IMR-90 (cell line): ENCODE data around the gene THOC6. TPM values are rescaled to one million over a fixed set of nuclear protein-coding genes. Genes with fewer than 3 reads are reported as not detected.

Source experiments
- ATAC-seq: fragments of 200-7000 bp; cut with Tn5 transposase; 2 replicates; pipeline ENCODE4 v1.9.1; 2020; ENCODE audit warnings: low read depth, mild to moderate bottlenecking, moderate library complexity
- BruUV-seq: library from RNA; stranded (reverse); fragments of 400-500 nt; replicated peaks from 2 replicates; lab custom pipeline; 2021; lab: Mats Ljungman, UMichigan
- CTCF ChIA-PET: fragments of 300-600 bp; formaldehyde crosslinking; extraction: SDS; loops from one replicate; lab custom pipeline; 2021; ENCODE audit warnings: antibody characterized with exemption; lab: Yijun Ruan, JAX
- POLR2A ChIA-PET: fragments of 300-600 bp; sonication (Branson Sonifier 250); formaldehyde crosslinking; loops from one replicate; lab custom pipeline; 2022; ENCODE audit warnings: antibody characterized with exemption; ENCODE audit not compliant: unreplicated experiment; lab: Charles Lee
- DNase-seq: peaks from one replicate; pipeline ENCODE4 v3.0.0; 2013
- H2AFZ ChIP-seq: replicated peaks from 2 replicates; pipeline ENCODE3; 2013; ENCODE audit warnings: low read length, mild to moderate bottlenecking; ENCODE audit not compliant: poor library complexity
- H2AK5ac ChIP-seq: 2 replicates; pipeline ENCODE4 v1.6.1; 2013; ENCODE audit warnings: low read depth, low read length, inconsistent platforms
- H2AK9ac ChIP-seq: replicated peaks from 2 replicates; pipeline ENCODE3; 2013; ENCODE audit warnings: mild to moderate bottlenecking, low read depth, low read length, moderate library complexity; ENCODE audit not compliant: poor library complexity
- H2BK120ac ChIP-seq: 2 replicates; pipeline ENCODE4 v1.6.1; 2013; ENCODE audit warnings: low read depth, low read length, inconsistent platforms
- H2BK15ac ChIP-seq: 3 replicates; pipeline ENCODE4 v1.6.1; 2013; ENCODE audit warnings: low read depth, low read length, inconsistent platforms
- H2BK20ac ChIP-seq: 2 replicates; pipeline ENCODE4 v1.6.1; 2013; ENCODE audit warnings: low read depth, mild to moderate bottlenecking, inconsistent platforms, low read length, moderate library complexity
- H2BK5ac ChIP-seq: 2 replicates; pipeline ENCODE4 v1.6.1; 2013; ENCODE audit warnings: mild to moderate bottlenecking, low read depth, low read length, inconsistent platforms; ENCODE audit not compliant: poor library complexity, severe bottlenecking
- H3K14ac ChIP-seq: replicated peaks from 2 replicates; pipeline ENCODE4 v1.6.1; 2013; ENCODE audit warnings: low read depth, low read length, inconsistent platforms
- H3K18ac ChIP-seq: 2 replicates; pipeline ENCODE4 v1.6.1; 2013; ENCODE audit warnings: low read depth, low read length, control low read depth
- H3K23ac ChIP-seq: 2 replicates; pipeline ENCODE4 v1.6.1; 2013; ENCODE audit warnings: low read depth, low read length, inconsistent platforms
- H3K27ac ChIP-seq: 2 replicates; pipeline ENCODE4 v1.5.1; 2013; ENCODE audit warnings: mild to moderate bottlenecking, control low read depth, low read length; ENCODE audit not compliant: insufficient read depth
- H3K27me3 ChIP-seq: 2 replicates; pipeline ENCODE4 v1.6.1; 2013; ENCODE audit warnings: low read length; ENCODE audit not compliant: control insufficient read depth, insufficient read depth
- H3K36me3 ChIP-seq: 2 replicates; pipeline ENCODE4 v1.6.1; 2013; ENCODE audit warnings: low read length, mixed read lengths; ENCODE audit not compliant: control insufficient read depth, insufficient read depth
- H3K4ac ChIP-seq: 2 replicates; pipeline ENCODE4 v1.6.1; 2013; ENCODE audit warnings: low read depth, low read length, inconsistent platforms
- H3K4me1 ChIP-seq: 2 replicates; pipeline ENCODE4 v1.6.1; 2013; ENCODE audit warnings: low read length, mixed read lengths; ENCODE audit not compliant: control insufficient read depth, insufficient read depth
- H3K4me2 ChIP-seq: 2 replicates; pipeline ENCODE4 v1.6.1; 2013; ENCODE audit warnings: low read depth, mild to moderate bottlenecking, control low read depth, low read length, moderate library complexity
- H3K4me3 ChIP-seq: 2 replicates; pipeline ENCODE4 v1.5.1; 2013; ENCODE audit warnings: low read depth, mild to moderate bottlenecking, control low read depth, low read length, moderate library complexity; ENCODE audit not compliant: insufficient read depth
- H3K56ac ChIP-seq: 2 replicates; pipeline ENCODE4 v1.6.1; 2013; ENCODE audit warnings: low read length, inconsistent platforms; ENCODE audit not compliant: insufficient read depth; ENCODE audit errors: extremely low read depth
- H3K79me1 ChIP-seq, 2 experiments: 2 replicates each; pipeline ENCODE4 v1.6.1; 2013; ENCODE audit warnings: low read length in 2 of 2, inconsistent platforms in 1 of 2, low read depth in 1 of 2
- H3K9ac ChIP-seq: 2 replicates; pipeline ENCODE4 v1.6.1; 2013; ENCODE audit warnings: low read depth, low read length, control low read depth
- H3K9me1 ChIP-seq: 2 replicates; pipeline ENCODE4 v1.6.1; 2013; ENCODE audit warnings: low read length, inconsistent platforms; ENCODE audit not compliant: insufficient read depth
- H3K9me3 ChIP-seq: 2 replicates; pipeline ENCODE4 v1.6.1; 2013; ENCODE audit warnings: low read length; ENCODE audit not compliant: control insufficient read depth, insufficient read depth
- H4K20me1 ChIP-seq: 2 replicates; pipeline ENCODE4 v1.6.1; 2013; ENCODE audit warnings: low read length, inconsistent platforms; ENCODE audit not compliant: insufficient read depth
- H4K5ac ChIP-seq: 2 replicates; pipeline ENCODE4 v1.6.1; 2013; ENCODE audit warnings: mild to moderate bottlenecking, low read depth, low read length, control low read depth
- H4K8ac ChIP-seq, 2 experiments: 2 replicates each; pipeline ENCODE4 v1.6.1; 2013; ENCODE audit warnings: low read depth in 2 of 2, low read length in 2 of 2, control low read depth in 1 of 2, inconsistent platforms in 1 of 2
- H4K91ac ChIP-seq: 2 replicates; pipeline ENCODE4 v1.6.1; 2013; ENCODE audit warnings: low read depth, low read length, inconsistent platforms; ENCODE audit not compliant: insufficient read depth
- NFE2L2 ChIP-seq: fragments of 150-350 bp; IDR thresholded peaks from 2 replicates; pipeline ENCODE4 v1.6.1; 2016; ENCODE audit warnings: low read depth, mild to moderate bottlenecking, low read length
- POLR2A ChIP-seq: IDR thresholded peaks from 2 replicates; pipeline ENCODE4 v1.6.1; 2012; ENCODE audit warnings: mild to moderate bottlenecking, low read depth, low read length
- RAD21 ChIP-seq: IDR thresholded peaks from 2 replicates; pipeline ENCODE4 v1.6.1; 2012; ENCODE audit warnings: low read length, improper control_type of control experiment
- RCOR1 ChIP-seq: IDR thresholded peaks from 2 replicates; pipeline ENCODE4 v1.6.1; 2012; ENCODE audit warnings: mild to moderate bottlenecking, low read length, improper control_type of control experiment; ENCODE audit not compliant: insufficient replicate concordance
- SMC3 ChIP-seq: fragments of 150-350 bp; IDR thresholded peaks from 2 replicates; pipeline ENCODE4 v1.6.1; 2016; ENCODE audit warnings: low read depth, mild to moderate bottlenecking, antibody characterized with exemption, low read length, moderate library complexity
- WGBS, 2 experiments: methylation state at CpG; one replicate each; pipeline versions ENCODE4 v1.1.5 to v1.1.7; 2013; ENCODE audit warnings: missing lambda C conversion rate in 2 of 2; ENCODE audit not compliant: insufficient read length in 1 of 2; ENCODE audit errors: extremely low coverage in 2 of 2; 5-methylcytosine and 5-hydroxymethylcytosine counted together
- dilution Hi-C: fragments of 300-500 bp; cut with HindIII; formaldehyde crosslinking; loops from one replicate; pipeline ENCODE4 v1.14.3; 2018; ENCODE audit warnings: low sequenced_read_pairs; ENCODE audit not compliant: unreplicated experiment
- in situ Hi-C: fragments of 300-500 bp; cut with MboI; formaldehyde crosslinking; loops from 3 replicates; pipeline ENCODE4 v1.14.3; 2019; ENCODE audit warnings: low sequenced_read_pairs, inconsistent platforms, mixed read lengths
- intact Hi-C: fragments of 100-400 bp; cut with micrococcal nuclease; formaldehyde crosslinking; loops from 2 replicates; pipeline ENCODE4 v1.10.0; 2022
- polyA plus RNA-seq, 3 experiments: library from polyadenylated mRNA; depleted of rRNA; stranded (reverse); fragments of >200 nt; gene quantifications; 2 replicates each; pipeline ENCODE4 v1.2.3, GENCODE V29; 2012; ENCODE audit warnings: low replicate concordance in 1 of 3
- total RNA-seq: library from RNA; depleted of rRNA; stranded (reverse); fragments of >200 nt; gene quantifications from 2 replicates; pipeline ENCODE4 v1.2.3, GENCODE V29; 2012
- TF ChIP-seq, protein P1 (sequence below): fragments of 150-350 bp; IDR thresholded peaks from 2 replicates; pipeline ENCODE4 v1.6.1; 2017; ENCODE audit warnings: mild to moderate bottlenecking, antibody characterized with exemption, low read length, low read depth
- TF ChIP-seq, protein P2 (sequence below): conservative IDR thresholded peaks from 2 replicates; pipeline ENCODE4 v1.5.1; 2012; ENCODE audit warnings: mild to moderate bottlenecking, low read depth, low read length, improper control_type of control experiment

THOC6 gene
- total and polyA plus RNA-seq, 2 of the 4 experiments (the other 2 are of a cell fraction), result 16.8 to 23.1 TPM

DNA sequence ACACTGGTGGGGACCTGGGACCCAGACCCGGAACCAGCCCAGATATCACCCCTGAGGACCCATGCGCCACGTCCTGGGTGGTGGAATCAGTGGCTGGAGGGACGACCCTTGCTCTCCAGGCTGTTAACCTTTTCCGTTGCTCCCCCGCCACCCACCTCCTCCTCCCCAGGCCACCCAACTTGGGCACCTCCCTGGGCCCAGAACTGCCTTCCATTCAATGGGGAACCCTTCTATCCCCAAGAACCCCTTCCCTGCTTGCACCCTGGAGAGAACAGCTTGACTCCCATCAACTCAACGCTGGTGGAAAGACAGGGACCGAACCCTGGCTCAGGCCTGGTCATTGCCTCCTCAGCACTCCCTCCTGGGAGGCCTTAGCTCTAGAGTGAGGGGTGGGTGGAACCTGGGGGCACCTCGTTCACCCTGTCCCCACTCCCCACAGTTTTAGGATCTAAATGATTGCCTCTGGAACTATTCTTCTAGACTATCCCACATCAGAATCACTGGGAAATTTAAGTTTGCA lies 35.9 kb downstream of the THOC6 start:
- H3K27ac ChIP-seq, result peak overlapping the region; percentile 89
- dilution Hi-C loops (no loop called here), in situ Hi-C loops (loop anchor here (5.0 kb wide), 1 partner anchor 43 kb away; no protein-coding TSS in a partner anchor), intact Hi-C loops (loop anchor here (1.0 to 2.0 kb wide), 4 partner anchors 47 to 107 kb away; no protein-coding TSS in a partner anchor)
- no peaks in the 10 kb centered on the region for H3K9me3 ChIP-seq
- peak overlapping the region; percentile 71 for H3K4me2 ChIP-seq
- H3K27me3 ChIP-seq, result no peaks in the 10 kb centered on the region; the same call in 1 of the 2 replicates
- H3K4me1 ChIP-seq, result peaks cover 8% of the 10 kb centered on the region
- H3K56ac ChIP-seq, result no peak overlapping the region
- peak overlapping the region; percentile 48; the same call in 1 of the 2 replicates for H2BK120ac ChIP-seq
- peak overlapping the region; percentile 62 for H4K91ac ChIP-seq
- H2AK5ac ChIP-seq, result peak overlapping the region; percentile 74
- H4K5ac ChIP-seq, result peak overlapping the region; percentile 93
- H2BK15ac ChIP-seq, result peak overlapping the region; percentile 90; the same call in 1 of the 3 replicates
- peak overlapping the region; percentile 27 for H3K4me3 ChIP-seq
- no peaks in the 10 kb centered on the region; the same call in 1 of the 2 replicates for H4K20me1 ChIP-seq
- H3K9ac ChIP-seq, result peak overlapping the region; percentile 71
- H3K36me3 ChIP-seq, result no peaks in the 10 kb centered on the region
- peak overlapping the region; percentile 82 for H3K18ac ChIP-seq
- H4K8ac ChIP-seq, result peak overlapping the region; percentile 87 to 100
- H2AK9ac ChIP-seq, result peak overlapping the region; percentile 21
- TF ChIP-seq SMC3, result no peak
- TF ChIP-seq, protein P1, sequence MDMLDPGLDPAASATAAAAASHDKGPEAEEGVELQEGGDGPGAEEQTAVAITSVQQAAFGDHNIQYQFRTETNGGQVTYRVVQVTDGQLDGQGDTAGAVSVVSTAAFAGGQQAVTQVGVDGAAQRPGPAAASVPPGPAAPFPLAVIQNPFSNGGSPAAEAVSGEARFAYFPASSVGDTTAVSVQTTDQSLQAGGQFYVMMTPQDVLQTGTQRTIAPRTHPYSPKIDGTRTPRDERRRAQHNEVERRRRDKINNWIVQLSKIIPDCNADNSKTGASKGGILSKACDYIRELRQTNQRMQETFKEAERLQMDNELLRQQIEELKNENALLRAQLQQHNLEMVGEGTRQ, result no peak
- TF ChIP-seq, protein P2, sequence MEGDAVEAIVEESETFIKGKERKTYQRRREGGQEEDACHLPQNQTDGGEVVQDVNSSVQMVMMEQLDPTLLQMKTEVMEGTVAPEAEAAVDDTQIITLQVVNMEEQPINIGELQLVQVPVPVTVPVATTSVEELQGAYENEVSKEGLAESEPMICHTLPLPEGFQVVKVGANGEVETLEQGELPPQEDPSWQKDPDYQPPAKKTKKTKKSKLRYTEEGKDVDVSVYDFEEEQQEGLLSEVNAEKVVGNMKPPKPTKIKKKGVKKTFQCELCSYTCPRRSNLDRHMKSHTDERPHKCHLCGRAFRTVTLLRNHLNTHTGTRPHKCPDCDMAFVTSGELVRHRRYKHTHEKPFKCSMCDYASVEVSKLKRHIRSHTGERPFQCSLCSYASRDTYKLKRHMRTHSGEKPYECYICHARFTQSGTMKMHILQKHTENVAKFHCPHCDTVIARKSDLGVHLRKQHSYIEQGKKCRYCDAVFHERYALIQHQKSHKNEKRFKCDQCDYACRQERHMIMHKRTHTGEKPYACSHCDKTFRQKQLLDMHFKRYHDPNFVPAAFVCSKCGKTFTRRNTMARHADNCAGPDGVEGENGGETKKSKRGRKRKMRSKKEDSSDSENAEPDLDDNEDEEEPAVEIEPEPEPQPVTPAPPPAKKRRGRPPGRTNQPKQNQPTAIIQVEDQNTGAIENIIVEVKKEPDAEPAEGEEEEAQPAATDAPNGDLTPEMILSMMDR, result no peak
- TF ChIP-seq POLR2A, result no peak
- no peak for TF ChIP-seq RAD21
- no peak for TF ChIP-seq RCOR1
- TF ChIP-seq NFE2L2, result no peak
- H3K9me1 ChIP-seq, result peaks cover 9% of the 10 kb centered on the region
- peak overlapping the region; percentile 88 for H3K14ac ChIP-seq
- peak overlapping the region; percentile 93 for H3K4ac ChIP-seq
- BruUV-seq, result no TSS peak
- no peak for DNase-seq
- H3K23ac ChIP-seq, result peak overlapping the region; percentile 35; the same call in 1 of the 2 replicates
- ChIA-PET CTCF (interaction anchor here (0.6 to 2.2 kb wide), 8 partner anchors 12 to 112 kb away, joined by 3 to 9 read pairs (median 4); no protein-coding TSS in a partner anchor), POLR2A (no interaction called here)
- ATAC-seq, result no peak
- peaks cover 0 to 16% of the 10 kb centered on the region in 2 experiments; a peak in 1 of 4 replicates for H3K79me1 ChIP-seq
- H2BK5ac ChIP-seq, result peak overlapping the region; percentile 84
- H2AFZ ChIP-seq, result peak overlapping the region; percentile 100
- no CpG with 5 or more reads among the region's 9 CpGs for WGBS, 2 experiments
- peak overlapping the region; percentile 35; the same call in 1 of the 2 replicates for H2BK20ac ChIP-seq
